HL-60 (cell line): ENCODE results near the gene SLC7A4. TPM values are rescaled to one million over a fixed set of nuclear protein-coding genes. Genes with fewer than 3 reads are reported as not detected.

Source experiments
- microRNA-seq: library from miRNA; unstranded; fragments of <30 nt; microRNA quantifications from one replicate; pipeline ENCODE4, GENCODE V29; 2018

Gene SLC7A4

Small RNA genes lying within 50 kb of the gene (microRNA-seq; reads per million reads assigned to microRNA genes)
- not detected for gene MIR649
